Islet precursor cell (in vitro differentiated cells): Measurements from ENCODE around the gene ATP8A2.
A peak's percentile ranks its signal among the peaks of the same experiment; 100 is the strongest.

ENCODE experiments used
- DNase-seq: peaks from one replicate; pipeline ENCODE4 v3.0.0-alpha.2; 2018

Gene ATP8A2

DNA sequence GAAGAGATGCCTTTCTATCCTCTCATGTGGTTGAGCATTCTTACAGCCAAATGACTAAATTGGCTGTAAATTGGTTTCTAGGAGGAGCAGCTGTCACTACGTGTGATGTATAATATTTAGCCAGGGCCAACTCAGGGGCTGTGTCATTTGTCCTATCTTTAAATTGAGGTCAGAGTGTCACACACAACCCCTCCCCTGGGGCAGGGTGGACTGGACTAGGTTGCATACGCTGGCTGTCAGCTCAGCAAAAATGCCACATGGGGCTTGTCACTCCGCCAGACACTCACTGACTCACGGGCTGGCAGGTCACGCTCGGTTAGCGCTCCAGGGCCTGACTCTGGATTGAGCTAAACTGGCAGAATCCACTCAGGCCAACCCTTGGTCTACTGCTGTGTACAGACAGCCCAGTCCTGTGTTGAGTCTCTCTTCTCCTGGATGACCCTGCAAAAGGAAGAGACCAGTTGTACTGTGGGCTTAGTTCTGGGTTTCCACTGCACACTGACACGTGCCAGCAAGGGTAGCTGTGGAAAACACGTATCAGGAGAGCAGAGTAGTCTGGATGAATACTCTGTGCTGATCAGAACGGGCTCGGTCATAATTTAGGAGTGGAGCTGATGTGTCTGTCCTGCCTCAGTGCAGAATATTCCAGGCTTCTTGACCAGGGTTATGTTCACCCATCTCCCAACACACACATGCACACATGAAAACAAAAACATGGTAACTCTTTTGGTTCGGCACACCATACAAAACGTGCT is 650.9 kb downstream of the ATP8A2 start:
- peak; percentile 96 for DNase-seq

GRCh38 chr13:26024558-26024957 is 652.8 kb downstream of the ATP8A2 start:
- DNase-seq, result no peak

DNA sequence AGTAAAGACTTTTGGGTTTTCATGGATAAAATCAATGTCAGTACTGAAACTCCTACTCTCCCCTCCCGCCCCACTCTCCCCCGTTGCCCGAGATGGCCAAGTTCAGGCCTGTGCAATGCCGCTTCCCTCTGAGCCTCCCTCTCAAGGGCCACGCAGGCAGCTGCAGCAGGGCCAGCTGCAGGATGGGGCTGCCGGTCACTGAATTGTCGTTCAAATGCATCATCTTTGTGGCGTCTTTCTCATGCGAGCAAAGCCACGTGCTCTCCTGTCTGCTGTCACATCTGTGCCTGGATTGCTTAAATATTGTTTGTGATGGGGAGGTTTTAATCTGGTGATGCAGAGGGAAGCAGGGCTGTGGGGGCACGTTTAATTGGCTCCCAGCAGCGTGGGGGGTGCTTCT is 653.4 kb downstream of the ATP8A2 start:
- DNase-seq, result no peak

DNA sequence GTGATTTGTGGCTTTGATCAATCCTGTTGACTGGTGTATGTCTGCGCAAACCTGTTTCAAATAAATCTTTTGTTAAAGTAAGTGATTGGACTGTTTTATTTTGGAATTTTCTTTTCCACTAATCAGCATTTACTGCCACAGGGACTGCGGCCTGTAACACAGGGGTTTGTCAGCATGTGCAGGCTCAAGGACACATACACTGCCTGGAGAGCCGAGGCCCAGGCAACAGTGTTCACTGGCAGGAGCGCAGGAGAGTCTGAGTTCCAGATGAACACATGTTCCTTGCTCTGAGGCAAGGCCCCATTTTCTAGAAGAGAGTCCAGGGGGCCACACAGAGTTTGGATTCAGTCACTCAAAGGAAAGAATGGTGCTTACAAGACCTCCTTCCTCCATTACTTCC is 654.0 kb downstream of the ATP8A2 start:
- DNase-seq, result no peak

- DNase-seq, result no peak
These were observed 654.4 kb downstream of the ATP8A2 start for GRCh38 chr13:26026211-26026610.

- no peak for DNase-seq
These were observed 657.9 kb downstream of the ATP8A2 start for GRCh38 chr13:26029581-26030136.

DNA sequence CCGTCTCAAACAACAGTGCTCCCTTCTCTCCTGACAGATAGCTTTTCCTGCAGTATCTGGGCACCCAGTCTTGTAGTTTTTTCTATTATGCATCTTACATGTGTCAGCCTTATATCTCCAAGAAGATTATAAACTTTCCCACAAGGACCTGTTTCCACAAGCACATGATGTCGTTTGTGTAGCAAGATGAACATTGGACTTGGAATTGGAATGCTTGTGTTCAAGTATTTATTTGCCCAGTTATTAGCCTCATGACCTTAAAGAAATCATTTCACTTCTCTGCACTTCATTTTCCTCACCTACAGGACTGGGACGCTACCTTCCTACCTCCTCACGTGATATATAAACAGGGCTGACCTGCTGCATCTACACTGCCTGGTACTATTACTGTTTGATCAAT is 658.6 kb downstream of the ATP8A2 start:
- no peak for DNase-seq

- no peak for DNase-seq
These were observed 662.2 kb downstream of the ATP8A2 start for GRCh38 chr13:26034018-26034417.

DNA sequence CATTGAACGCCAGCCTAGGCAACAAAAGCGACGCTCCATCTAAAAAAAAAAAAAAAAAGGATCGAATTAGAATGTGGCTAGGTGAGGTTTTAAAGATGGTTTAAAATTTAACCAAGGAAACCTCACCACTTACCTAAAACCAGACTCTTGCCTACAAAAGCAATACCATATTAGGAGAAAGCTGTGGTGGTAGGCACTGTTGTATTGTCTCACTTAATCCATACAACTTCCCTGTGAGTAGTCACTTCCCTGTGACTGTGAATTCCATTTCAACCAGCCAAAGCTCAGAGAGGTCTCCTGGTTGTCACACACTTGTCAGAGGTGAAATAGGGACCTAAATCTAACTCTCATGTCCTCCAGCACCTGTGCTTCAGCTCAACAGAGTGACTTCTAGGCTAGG is 664.6 kb downstream of the ATP8A2 start:
- no peak for DNase-seq

- peak; percentile 76 for DNase-seq
These were observed 665.5 kb downstream of the ATP8A2 start for GRCh38 chr13:26037302-26037701.

DNA sequence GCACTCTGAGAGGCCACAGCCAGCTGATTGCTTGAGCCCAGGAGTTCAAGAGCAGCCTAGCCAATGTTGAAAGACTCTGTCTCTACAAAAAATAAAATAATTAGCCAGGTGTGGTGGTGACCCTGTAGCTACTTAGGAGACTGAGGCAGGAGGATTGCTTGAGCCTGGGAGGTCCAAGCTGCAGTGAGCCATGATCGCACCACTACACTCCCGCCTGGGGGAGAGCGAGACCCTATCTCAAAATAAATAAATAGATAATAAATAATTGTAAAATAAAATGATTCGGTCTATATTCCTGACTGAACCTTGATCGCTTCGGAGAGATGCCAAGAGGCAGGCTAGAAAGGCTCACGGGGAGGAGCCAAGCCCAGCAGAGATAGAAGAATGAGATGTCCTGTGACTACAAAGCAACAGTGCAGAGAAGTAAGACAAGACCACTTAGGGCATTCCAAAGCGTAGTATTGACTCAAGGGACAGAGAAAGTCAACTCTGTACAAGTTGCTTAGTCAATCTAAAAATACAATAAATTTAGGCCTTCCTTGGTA is 667.2 kb downstream of the ATP8A2 start:
- no peak for DNase-seq

DNA sequence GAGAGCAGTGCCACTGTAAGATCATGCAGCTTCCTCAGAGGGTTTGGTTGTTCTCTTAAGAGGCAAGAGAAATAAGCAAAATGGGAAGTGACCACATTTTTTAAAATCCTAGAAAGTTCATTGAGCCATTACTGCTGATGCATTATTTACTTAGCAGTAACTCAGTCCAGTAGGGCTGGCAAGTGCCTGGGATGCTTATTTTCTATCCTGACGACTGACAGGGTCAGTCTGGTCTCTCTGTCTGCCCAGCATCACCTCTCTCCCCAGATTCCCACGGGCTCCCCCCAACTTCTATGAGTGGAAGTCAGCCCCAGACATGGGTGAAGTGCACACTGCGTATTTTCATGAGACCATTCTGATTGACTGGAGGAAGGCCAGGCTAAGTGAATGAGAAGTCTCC is 669.7 kb downstream of the ATP8A2 start:
- no peak for DNase-seq

- no peak for DNase-seq
These were observed 671.0 kb downstream of the ATP8A2 start for GRCh38 chr13:26042785-26043184.

- DNase-seq, result no peak
These were observed 673.4 kb downstream of the ATP8A2 start for GRCh38 chr13:26045142-26045541.

DNA sequence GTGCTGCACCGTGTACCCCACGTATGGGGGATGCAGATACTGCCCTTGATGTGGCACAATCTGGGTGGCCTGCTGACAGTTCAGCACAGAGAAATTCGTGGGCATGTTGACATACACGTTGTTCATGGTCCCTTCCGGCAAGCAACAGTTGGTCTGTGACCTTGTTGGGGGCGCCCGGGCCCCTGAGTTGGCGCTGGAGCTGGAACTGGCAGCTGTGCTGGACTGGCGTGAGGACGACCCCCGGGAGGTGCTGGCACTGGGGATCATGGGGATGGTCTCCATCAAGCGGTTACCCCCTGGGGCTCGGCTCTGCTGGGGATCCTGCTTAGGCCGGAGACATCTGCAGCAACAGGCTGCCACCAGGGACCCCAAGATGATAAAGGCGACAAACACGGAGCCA is 674.9 kb downstream of the ATP8A2 start:
- DNase-seq, result no peak

GRCh38 chr13:26047040-26047439 is 675.3 kb downstream of the ATP8A2 start:
- no peak for DNase-seq

DNA sequence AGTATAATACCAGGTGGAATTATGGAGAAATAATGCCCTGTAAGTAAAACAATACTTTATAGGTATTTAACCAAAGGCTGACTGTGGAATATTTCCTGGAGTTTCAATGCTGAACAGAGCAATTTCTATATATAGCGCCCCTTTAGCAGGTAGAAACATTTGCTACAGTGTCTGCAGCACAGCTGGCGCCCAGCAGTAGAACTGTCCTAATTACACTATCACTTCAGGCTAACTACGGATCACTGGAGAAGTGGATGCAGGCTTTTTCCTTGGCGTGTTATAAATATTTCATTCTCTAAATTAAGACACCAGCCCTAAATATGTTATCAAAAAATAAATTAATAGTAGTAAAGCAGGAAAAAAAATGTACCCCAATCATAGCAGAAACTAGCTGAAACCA is 677.0 kb downstream of the ATP8A2 start:
- DNase-seq, result no peak

DNA sequence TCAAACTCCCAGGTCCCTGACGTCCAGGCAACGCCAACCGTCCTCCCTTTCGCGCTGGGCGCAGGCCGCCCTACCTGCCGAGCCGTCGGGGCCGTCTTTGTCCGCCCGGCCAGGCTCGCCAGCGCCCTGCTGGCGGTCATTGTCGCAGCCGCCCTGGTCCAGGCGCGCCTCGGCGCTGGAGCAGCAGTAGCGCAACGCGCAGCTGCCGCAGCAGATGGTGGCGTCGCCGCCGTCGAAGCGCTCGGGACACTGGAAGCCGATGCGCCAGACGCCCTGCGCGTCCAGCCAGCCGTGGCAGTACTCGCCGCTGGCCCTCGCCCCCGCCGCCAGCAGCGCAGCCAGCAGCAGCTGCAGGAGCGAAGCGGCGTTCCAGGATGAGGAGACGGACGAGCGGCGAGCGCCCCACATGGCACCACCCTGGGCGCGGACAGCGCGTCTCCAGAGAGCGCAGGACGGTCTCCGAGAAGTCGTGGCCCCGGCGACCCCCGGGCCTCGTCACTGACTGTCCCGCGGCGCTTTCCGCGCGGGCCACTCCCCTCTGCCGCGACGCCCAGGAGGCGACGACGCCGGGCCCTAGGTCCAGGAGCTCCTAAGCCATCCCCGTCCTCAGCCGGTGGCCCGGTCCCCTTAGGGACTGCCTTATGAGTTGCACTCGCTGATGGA is 678.9 kb downstream of the ATP8A2 start:
- DNase-seq, result peak; percentile 68

DNA sequence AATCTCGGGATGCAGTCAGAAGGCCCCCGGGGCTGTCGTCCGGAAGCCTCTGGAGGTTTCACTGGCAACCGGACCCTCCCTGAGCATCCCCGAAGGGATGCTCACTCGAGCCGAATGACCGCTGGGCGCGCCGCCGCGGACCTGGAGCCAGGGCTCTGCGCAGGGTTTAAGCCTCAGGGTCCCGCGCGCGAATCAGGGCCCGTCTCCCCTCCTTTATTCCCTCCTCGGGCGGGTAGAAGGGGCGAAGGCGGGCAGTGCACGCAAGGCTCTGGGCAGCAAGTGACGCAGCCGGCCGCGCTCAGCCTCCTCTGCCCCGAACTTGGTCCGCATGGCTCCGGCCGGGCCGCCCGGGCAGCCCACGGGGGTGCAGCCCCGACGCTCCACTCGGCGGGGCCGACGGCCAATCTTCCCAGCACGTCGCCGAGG is 679.5 kb downstream of the ATP8A2 start:
- DNase-seq, result peak; percentile 56

- DNase-seq, result peak; percentile 73
These were observed 680.0 kb downstream of the ATP8A2 start, which contains the start of gene SHISA2 for GRCh38 chr13:26051657-26052311. TSS of gene SHISA2 (minus strand) at chr13:26052016. CDS start at chr13:26050975, 1,041 bp downstream.

DNA sequence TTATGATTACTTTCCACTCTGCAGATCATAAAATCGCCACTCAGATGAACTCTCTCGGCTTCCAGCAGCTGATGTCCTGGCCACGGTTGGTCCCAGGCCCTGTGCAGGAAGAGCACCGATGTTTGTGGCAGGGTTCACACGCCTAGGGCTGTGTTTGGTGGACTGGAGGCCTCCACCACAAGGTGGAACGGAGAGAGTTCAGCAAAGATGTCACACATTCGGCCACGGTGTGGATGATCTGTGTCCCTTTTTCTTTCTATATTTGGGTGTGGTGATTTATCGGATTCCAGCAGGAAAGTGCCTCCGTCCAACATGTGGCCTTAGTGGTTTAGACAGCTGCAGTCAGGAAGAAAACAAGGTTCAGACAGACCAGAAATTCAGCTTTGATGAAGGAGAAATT is 680.6 kb downstream of the ATP8A2 start:
- no peak for DNase-seq

- no peak for DNase-seq
These were observed 681.7 kb downstream of the ATP8A2 start for GRCh38 chr13:26053418-26053980.

DNA sequence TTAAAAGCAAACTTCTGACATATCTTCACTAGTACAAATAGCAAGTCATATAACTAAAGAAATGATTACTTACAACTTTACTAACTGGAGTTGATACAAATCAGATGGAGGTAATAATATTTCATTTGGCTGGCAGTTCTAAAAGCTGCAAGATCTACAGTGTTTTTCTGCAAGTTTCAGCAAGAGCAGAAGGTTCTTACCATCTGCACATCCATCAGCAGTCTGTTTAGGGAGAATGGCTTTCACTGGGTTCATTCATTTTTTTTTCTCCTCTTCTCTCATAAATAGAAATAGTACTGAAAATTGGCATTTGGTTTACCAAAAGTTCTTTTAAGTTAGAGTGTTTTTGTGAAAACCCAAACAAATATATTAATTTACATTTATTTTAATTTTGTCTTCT is 683.1 kb downstream of the ATP8A2 start:
- no peak for DNase-seq
